Measurements from ENCODE around the gene RPL23.

- no peak for TF ChIP-seq EZH2phosphoT487 (IDR thresholded peaks at IDR 0.05; ENCODE audit: borderline replicate concordance, low read depth)
- TF ChIP-seq CTCF (IDR thresholded peaks at IDR 0.05) = no peak
- no peak for TF ChIP-seq SMC3 (IDR thresholded peaks at IDR 0.05; ENCODE audit: low read depth, low read length)
- TF ChIP-seq POLR2AphosphoS5 (IDR thresholded peaks at IDR 0.05; ENCODE audit: low read depth, low read length) = no peak
- no peak for TF ChIP-seq JUND (IDR thresholded peaks at IDR 0.05)
- no peak for TF ChIP-seq EP300 (IDR thresholded peaks at IDR 0.05; ENCODE audit: borderline replicate concordance in 1 of 2, low read depth in 1 of 2, low read length in 1 of 2)
- TF ChIP-seq YY1 (IDR thresholded peaks at IDR 0.05; ENCODE audit: low read depth) = no peak
- no peak for TF ChIP-seq CHD2 (IDR thresholded peaks at IDR 0.05; ENCODE audit: low read length, partially characterized antibody)
- TF ChIP-seq FOXM1 (IDR thresholded peaks at IDR 0.05; ENCODE audit: low read depth) = no peak
- TF ChIP-seq REST (IDR thresholded peaks at IDR 0.05; ENCODE audit: low read depth, low read length) = no peak
- no peak for TF ChIP-seq USF2 (IDR thresholded peaks at IDR 0.05; ENCODE audit: borderline replicate concordance, low read depth, low read length)
- no peak for TF ChIP-seq SIN3A (IDR thresholded peaks at IDR 0.05; ENCODE audit: borderline replicate concordance, low read depth, low read length)
- no peak for TF ChIP-seq FOXJ3 (CRISPR knock-in tag; IDR thresholded peaks at IDR 0.05)
- TF ChIP-seq RAD21 (IDR thresholded peaks at IDR 0.05; ENCODE audit: low read length) = no peak
Observed at GRCh38 chr17:38890410-38890746, 36.9 kb upstream of the RPL23 start.
